ENCODE data around the gene DGKI. TPM values are rescaled to one million over a fixed set of nuclear protein-coding genes. Genes with fewer than 3 reads are reported as not detected.

DGKI gene
- total and polyA plus RNA-seq, 2 experiments from 2014 or later: 0.16 to 1.0 TPM

DNA sequence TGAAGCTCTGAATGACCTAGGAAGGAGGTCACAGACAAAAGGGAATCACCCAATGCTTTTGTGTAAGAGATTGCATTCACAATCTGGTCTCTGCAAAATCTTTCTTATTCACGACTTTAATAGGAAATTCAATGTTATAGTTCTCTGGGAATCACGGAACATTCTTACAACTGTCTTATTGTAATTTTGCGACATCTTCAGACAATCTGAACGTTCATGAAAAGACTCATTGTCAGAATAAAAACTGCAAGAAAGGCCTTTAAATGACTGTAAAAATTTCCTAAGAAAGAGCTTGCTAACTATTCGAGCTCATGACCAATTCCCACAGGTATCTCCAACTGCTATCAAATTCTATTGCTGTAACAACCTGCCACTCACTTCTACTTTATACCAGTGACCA lies 130.7 kb downstream of the DGKI start (continued):
- TF ChIP-seq, protein P1, sequence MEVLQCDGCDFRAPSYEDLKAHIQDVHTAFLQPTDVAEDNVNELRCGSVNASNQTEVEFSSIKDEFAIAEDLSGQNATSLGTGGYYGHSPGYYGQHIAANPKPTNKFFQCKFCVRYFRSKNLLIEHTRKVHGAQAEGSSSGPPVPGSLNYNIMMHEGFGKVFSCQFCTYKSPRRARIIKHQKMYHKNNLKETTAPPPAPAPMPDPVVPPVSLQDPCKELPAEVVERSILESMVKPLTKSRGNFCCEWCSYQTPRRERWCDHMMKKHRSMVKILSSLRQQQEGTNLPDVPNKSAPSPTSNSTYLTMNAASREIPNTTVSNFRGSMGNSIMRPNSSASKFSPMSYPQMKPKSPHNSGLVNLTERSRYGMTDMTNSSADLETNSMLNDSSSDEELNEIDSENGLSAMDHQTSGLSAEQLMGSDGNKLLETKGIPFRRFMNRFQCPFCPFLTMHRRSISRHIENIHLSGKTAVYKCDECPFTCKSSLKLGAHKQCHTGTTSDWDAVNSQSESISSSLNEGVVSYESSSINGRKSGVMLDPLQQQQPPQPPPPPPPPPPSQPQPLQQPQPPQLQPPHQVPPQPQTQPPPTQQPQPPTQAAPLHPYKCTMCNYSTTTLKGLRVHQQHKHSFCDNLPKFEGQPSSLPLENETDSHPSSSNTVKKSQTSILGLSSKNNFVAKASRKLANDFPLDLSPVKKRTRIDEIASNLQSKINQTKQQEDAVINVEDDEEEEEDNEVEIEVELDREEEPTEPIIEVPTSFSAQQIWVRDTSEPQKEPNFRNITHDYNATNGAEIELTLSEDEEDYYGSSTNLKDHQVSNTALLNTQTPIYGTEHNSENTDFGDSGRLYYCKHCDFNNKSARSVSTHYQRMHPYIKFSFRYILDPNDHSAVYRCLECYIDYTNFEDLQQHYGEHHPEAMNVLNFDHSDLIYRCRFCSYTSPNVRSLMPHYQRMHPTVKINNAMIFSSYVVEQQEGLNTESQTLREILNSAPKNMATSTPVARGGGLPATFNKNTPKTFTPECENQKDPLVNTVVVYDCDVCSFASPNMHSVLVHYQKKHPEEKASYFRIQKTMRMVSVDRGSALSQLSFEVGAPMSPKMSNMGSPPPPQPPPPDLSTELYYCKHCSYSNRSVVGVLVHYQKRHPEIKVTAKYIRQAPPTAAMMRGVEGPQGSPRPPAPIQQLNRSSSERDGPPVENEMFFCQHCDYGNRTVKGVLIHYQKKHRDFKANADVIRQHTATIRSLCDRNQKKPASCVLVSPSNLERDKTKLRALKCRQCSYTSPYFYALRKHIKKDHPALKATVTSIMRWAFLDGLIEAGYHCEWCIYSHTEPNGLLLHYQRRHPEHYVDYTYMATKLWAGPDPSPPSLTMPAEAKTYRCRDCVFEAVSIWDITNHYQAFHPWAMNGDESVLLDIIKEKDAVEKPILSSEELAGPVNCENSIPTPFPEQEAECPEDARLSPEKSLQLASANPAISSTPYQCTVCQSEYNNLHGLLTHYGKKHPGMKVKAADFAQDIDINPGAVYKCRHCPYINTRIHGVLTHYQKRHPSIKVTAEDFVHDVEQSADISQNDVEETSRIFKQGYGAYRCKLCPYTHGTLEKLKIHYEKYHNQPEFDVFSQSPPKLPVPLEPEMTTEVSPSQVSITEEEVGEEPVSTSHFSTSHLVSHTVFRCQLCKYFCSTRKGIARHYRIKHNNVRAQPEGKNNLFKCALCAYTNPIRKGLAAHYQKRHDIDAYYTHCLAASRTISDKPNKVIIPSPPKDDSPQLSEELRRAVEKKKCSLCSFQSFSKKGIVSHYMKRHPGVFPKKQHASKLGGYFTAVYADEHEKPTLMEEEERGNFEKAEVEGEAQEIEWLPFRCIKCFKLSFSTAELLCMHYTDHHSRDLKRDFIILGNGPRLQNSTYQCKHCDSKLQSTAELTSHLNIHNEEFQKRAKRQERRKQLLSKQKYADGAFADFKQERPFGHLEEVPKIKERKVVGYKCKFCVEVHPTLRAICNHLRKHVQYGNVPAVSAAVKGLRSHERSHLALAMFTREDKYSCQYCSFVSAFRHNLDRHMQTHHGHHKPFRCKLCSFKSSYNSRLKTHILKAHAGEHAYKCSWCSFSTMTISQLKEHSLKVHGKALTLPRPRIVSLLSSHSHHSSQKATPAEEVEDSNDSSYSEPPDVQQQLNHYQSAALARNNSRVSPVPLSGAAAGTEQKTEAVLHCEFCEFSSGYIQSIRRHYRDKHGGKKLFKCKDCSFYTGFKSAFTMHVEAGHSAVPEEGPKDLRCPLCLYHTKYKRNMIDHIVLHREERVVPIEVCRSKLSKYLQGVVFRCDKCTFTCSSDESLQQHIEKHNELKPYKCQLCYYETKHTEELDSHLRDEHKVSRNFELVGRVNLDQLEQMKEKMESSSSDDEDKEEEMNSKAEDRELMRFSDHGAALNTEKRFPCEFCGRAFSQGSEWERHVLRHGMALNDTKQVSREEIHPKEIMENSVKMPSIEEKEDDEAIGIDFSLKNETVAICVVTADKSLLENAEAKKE (CRISPR knock-in tag; IDR thresholded peaks at IDR 0.05): no peak

DNA sequence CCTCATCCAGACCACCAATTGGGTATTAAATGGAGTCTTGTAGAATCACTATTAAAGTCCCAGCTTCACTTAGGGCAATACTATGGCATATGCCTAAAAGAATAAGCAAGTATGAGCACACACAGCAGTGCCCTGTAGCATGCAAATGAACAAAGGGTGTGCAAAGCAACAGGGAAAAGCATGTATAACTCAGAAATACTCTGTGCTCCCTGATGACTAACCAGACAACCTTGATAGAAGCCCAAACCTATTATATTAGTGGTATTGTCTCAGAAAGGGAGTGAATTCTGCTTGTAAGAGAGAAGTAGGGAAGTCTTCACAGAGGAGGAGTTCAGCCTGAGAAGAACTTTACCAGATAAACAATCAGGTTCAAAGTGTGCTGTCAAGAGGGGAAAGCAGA lies 131.2 kb downstream of the DGKI start:
- ATAC-seq: no peak
- TF ChIP-seq EZH2phosphoT487 (IDR thresholded peaks at IDR 0.05; ENCODE audit: unreplicated experiment) (no peak), EZH2 (IDR thresholded peaks at IDR 0.05; ENCODE audit: low read depth, unreplicated experiment) (no peak), JUNB (IDR thresholded peaks at IDR 0.05; ENCODE audit: unreplicated experiment) (no peak), NANOG (IDR thresholded peaks at IDR 0.05; ENCODE audit: borderline replicate concordance) (no peak), ZNF114 (CRISPR knock-in tag; IDR thresholded peaks at IDR 0.05) (no peak), STAT1 (IDR thresholded peaks at IDR 0.05; ENCODE audit: unreplicated experiment) (no peak), CREB1 (CRISPR knock-in tag; IDR thresholded peaks at IDR 0.05; ENCODE audit: low read depth) (no peak)
- TF ChIP-seq, protein P2, sequence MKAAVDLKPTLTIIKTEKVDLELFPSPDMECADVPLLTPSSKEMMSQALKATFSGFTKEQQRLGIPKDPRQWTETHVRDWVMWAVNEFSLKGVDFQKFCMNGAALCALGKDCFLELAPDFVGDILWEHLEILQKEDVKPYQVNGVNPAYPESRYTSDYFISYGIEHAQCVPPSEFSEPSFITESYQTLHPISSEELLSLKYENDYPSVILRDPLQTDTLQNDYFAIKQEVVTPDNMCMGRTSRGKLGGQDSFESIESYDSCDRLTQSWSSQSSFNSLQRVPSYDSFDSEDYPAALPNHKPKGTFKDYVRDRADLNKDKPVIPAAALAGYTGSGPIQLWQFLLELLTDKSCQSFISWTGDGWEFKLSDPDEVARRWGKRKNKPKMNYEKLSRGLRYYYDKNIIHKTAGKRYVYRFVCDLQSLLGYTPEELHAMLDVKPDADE (IDR thresholded peaks at IDR 0.05): no peak
- TF ChIP-seq, protein P3, sequence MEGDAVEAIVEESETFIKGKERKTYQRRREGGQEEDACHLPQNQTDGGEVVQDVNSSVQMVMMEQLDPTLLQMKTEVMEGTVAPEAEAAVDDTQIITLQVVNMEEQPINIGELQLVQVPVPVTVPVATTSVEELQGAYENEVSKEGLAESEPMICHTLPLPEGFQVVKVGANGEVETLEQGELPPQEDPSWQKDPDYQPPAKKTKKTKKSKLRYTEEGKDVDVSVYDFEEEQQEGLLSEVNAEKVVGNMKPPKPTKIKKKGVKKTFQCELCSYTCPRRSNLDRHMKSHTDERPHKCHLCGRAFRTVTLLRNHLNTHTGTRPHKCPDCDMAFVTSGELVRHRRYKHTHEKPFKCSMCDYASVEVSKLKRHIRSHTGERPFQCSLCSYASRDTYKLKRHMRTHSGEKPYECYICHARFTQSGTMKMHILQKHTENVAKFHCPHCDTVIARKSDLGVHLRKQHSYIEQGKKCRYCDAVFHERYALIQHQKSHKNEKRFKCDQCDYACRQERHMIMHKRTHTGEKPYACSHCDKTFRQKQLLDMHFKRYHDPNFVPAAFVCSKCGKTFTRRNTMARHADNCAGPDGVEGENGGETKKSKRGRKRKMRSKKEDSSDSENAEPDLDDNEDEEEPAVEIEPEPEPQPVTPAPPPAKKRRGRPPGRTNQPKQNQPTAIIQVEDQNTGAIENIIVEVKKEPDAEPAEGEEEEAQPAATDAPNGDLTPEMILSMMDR (conservative IDR thresholded peaks at IDR 0.05; ENCODE audit: low read depth in 2 of 2): no peak

More for the DNA sequence above, 131.2 kb downstream of the DGKI start:
- H3K4me3 Mint-ChIP-seq: no peak overlapping the region
- H3K36me3 Mint-ChIP-seq (ENCODE audit: low read depth): no peaks in the 10 kb centered on the region
- no peak overlapping the region for H3K4me3 ChIP-seq
- no peak overlapping the region for H3K27ac Mint-ChIP-seq
- H3K27ac ChIP-seq (ENCODE audit: low read depth): no peak overlapping the region
- H3K4me1 ChIP-seq (ENCODE audit: insufficient read depth): peaks cover 11% of the 10 kb centered on the region
- H4K20me1 ChIP-seq (replicated peaks; ENCODE audit: insufficient read depth): no peaks in the 10 kb centered on the region
- DNase-seq (ENCODE audit: low spot score): no peak
- no peaks in the 10 kb centered on the region for H3F3A ChIP-seq (replicated peaks; ENCODE audit: low read depth)
- no peaks in the 10 kb centered on the region for H3K79me2 ChIP-seq (replicated peaks; ENCODE audit: insufficient read depth)
- no peaks in the 10 kb centered on the region for H3K27me3 Mint-ChIP-seq (ENCODE audit: insufficient read depth, low read depth, poor library complexity)
- H3K9me3 Mint-ChIP-seq: no peaks in the 10 kb centered on the region
- peaks cover 26% of the 10 kb centered on the region for H3K4me1 Mint-ChIP-seq
- no peak overlapping the region for H3K4me2 ChIP-seq
- H3K36me3 ChIP-seq (ENCODE audit: insufficient read depth): no peaks in the 10 kb centered on the region
- H3K27me3 ChIP-seq (ENCODE audit: insufficient read depth): no peaks in the 10 kb centered on the region
- H3K9me2 ChIP-seq (ENCODE audit: insufficient read depth): no peaks in the 10 kb centered on the region
- H2AFZ ChIP-seq: peak overlapping the region; percentile 43; the same call in 1 of the 2 replicates

Measured in GM23338 (cell line).